ENCODE results near the gene SF3B3.

DNA sequence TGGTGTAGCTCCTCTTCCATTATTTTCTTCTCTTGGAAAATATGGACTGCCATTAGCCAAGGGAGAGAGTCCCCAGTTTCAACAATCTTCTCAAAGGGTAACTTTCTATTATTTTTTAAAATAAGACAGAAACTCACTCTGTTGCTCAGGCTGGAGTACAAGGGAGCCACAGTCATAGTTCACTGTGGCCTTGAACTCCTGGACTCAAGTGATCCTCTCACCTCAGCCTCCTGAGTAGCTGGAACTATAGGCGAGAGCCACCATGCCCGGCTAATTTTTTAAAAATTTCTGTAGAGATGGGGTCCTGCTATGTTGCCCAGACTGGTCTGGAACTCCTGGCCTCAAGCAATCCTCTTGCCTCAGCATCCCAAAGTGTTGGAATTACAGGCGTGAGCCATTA is 13.4 kb upstream of the SF3B3 start:
- no peak for TF ChIP-seq POLR2A (IDR thresholded peaks at IDR 0.05)
- TF ChIP-seq, protein P1, sequence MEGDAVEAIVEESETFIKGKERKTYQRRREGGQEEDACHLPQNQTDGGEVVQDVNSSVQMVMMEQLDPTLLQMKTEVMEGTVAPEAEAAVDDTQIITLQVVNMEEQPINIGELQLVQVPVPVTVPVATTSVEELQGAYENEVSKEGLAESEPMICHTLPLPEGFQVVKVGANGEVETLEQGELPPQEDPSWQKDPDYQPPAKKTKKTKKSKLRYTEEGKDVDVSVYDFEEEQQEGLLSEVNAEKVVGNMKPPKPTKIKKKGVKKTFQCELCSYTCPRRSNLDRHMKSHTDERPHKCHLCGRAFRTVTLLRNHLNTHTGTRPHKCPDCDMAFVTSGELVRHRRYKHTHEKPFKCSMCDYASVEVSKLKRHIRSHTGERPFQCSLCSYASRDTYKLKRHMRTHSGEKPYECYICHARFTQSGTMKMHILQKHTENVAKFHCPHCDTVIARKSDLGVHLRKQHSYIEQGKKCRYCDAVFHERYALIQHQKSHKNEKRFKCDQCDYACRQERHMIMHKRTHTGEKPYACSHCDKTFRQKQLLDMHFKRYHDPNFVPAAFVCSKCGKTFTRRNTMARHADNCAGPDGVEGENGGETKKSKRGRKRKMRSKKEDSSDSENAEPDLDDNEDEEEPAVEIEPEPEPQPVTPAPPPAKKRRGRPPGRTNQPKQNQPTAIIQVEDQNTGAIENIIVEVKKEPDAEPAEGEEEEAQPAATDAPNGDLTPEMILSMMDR (IDR thresholded peaks at IDR 0.05), result no peak
